ENCODE data around the gene IL33. TPM values are rescaled to one million over a fixed set of nuclear protein-coding genes. Genes with fewer than 3 reads are reported as not detected.

Gene IL33
- total and polyA plus RNA-seq, 2 of the 8 experiments (the other 6 are each of a cell fraction or from before 2014, with no cell fraction given) = not detected

- DNase-seq (ENCODE audit: low read depth in 1 of 2, low spot score in 2 of 2) (no peak), FAIRE-seq (no peak)
- WGBS, 2 experiments (ENCODE audit: extremely low coverage in 1 of 2, insufficient coverage in 1 of 2, insufficient read length in 1 of 2, insufficient replicate concordance in 2 of 2, low coverage in 1 of 2, low lambda C conversion rate in 2 of 2, missing lambda C conversion rate in 1 of 2) = 89% methylated on average over 2 of the region's 2 CpGs; no CpG with 5 or more reads in 1 of the 2 experiments
- no peak overlapping the region for H4K5ac ChIP-seq (ENCODE audit: insufficient read length, low read depth, low read length)
- no peak overlapping the region for H2AK5ac ChIP-seq (ENCODE audit: low read depth, low read length)
- H4K20me1 ChIP-seq (replicated peaks in 1 of 2; ENCODE audit: control insufficient read depth in 1 of 2, insufficient read depth in 2 of 2, low read length in 2 of 2) = no peaks in the 10 kb centered on the region
- H3K14ac ChIP-seq (ENCODE audit: insufficient read length) = no peak overlapping the region
- H3K9me3 ChIP-seq (ENCODE audit: insufficient read depth in 2 of 2, low read depth in 1 of 2, low read length in 1 of 2) = no peaks in the 10 kb centered on the region
- no peak overlapping the region for H3K4ac ChIP-seq (replicated peaks; ENCODE audit: insufficient read length, low read depth, low read length)
- H3K4me3 ChIP-seq (ENCODE audit: extremely low read depth in 1 of 4, insufficient read depth in 2 of 4, low read depth in 3 of 4, low read length in 4 of 4) = no peak overlapping the region
- no peaks in the 10 kb centered on the region for H3K79me2 ChIP-seq (ENCODE audit: control insufficient read depth in 1 of 2, insufficient read depth in 2 of 2, low read length in 2 of 2)
- CTCF ChIA-PET (ENCODE audit: partially characterized antibody) = interaction anchor here (1.0 kb wide), 1 partner anchor 69 kb away, joined by 4 read pairs; no protein-coding TSS in a partner anchor
- no peaks in the 10 kb centered on the region; the same call in 1 of the 2 replicates for H3K23me2 ChIP-seq (ENCODE audit: low read depth, low read length)
- no peak overlapping the region for H3K23ac ChIP-seq (ENCODE audit: insufficient read length)
- no peaks in the 10 kb centered on the region for H3K36me3 ChIP-seq (ENCODE audit: control insufficient read depth in 2 of 4, insufficient read depth in 4 of 4, low read length in 3 of 4)
- H3K4me2 ChIP-seq (ENCODE audit: insufficient read depth in 1 of 2, low read depth in 2 of 2, low read length in 2 of 2) = no peak overlapping the region
- no peak overlapping the region for H4K91ac ChIP-seq (replicated peaks; ENCODE audit: insufficient read length, low read length)
- H3K18ac ChIP-seq (ENCODE audit: extremely low read depth, low read length) = no peak overlapping the region
- H2BK15ac ChIP-seq (ENCODE audit: low read length) = no peak overlapping the region
- no peaks in the 10 kb centered on the region for H3K27me3 ChIP-seq (replicated peaks in 1 of 4; ENCODE audit: control insufficient read depth in 3 of 4, extremely low read depth in 1 of 4, insufficient read depth in 3 of 4, low read length in 3 of 4)
- no peak overlapping the region for H2BK20ac ChIP-seq (ENCODE audit: low read length)
- H3K27ac ChIP-seq (ENCODE audit: low read depth, low read length) = no peak overlapping the region
- H3K9ac ChIP-seq (replicated peaks in 1 of 4; ENCODE audit: extremely low read depth in 1 of 4, low read depth in 3 of 4, low read length in 3 of 4) = no peak overlapping the region
- H3K4me1 ChIP-seq (replicated peaks in 1 of 4; ENCODE audit: control insufficient read depth in 3 of 4, insufficient read depth in 4 of 4, low read length in 3 of 4) = no peaks in the 10 kb centered on the region; a peak in 1 of 7 replicates
- H2BK120ac ChIP-seq (replicated peaks; ENCODE audit: low read depth, low read length) = no peak overlapping the region
- no peak overlapping the region for H4K8ac ChIP-seq (ENCODE audit: extremely low read depth, insufficient read depth, low read length)
- POLR2A ChIA-PET (ENCODE audit: partially characterized antibody) = no interaction called here
- H2BK12ac ChIP-seq (ENCODE audit: low read depth, low read length) = no peak overlapping the region
- no peak overlapping the region for H2BK5ac ChIP-seq (ENCODE audit: low read depth, low read length)
- no peak for TF ChIP-seq TEAD4 (IDR thresholded peaks at IDR 0.05; ENCODE audit: low read depth, low read length)
- H3K79me1 ChIP-seq (ENCODE audit: low read depth, low read length) = no peaks in the 10 kb centered on the region
- H2AFZ ChIP-seq (ENCODE audit: low read length) = no peak overlapping the region
- H3K56ac ChIP-seq (replicated peaks; ENCODE audit: insufficient read length, low read depth, low read length) = no peak overlapping the region
Observed at GRCh38 chr9:6237267-6237666, 21.7 kb downstream of the IL33 start.
